ENCODE measurements around the gene MITF.

MITF gene

DNA sequence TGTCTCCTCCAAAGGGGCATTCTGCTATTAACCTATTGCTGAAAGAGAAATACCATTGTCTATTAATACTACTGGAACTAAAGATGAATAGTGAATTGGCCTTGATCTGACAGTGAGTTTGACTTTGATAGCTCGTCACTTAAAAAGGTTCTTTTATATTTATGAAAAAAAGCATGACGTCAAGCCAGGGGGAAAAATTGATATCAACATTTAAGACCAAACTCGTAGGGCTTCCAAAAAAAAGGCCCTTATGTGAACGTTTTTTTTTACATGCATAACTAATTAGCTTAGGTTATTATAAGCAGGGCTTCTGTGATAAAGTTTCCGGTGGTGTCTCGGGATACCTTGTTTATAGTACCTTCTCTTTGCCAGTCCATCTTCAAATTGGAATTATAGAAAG lies 197.0 kb downstream of the MITF start:
- H3K4me3 ChIP-seq (ENCODE audit: low read depth, low read length, poor library complexity, severe bottlenecking) = no peak overlapping the region
- H3K27ac ChIP-seq (ENCODE audit: low read depth, low read length, poor library complexity, severe bottlenecking) = no peak overlapping the region
- H3K27me3 ChIP-seq (ENCODE audit: insufficient read depth, low read length) = no peaks in the 10 kb centered on the region
- TF ChIP-seq EZH2 (IDR thresholded peaks at IDR 0.05; ENCODE audit: borderline replicate concordance, low read length) = no peak
- TF ChIP-seq, protein P1, sequence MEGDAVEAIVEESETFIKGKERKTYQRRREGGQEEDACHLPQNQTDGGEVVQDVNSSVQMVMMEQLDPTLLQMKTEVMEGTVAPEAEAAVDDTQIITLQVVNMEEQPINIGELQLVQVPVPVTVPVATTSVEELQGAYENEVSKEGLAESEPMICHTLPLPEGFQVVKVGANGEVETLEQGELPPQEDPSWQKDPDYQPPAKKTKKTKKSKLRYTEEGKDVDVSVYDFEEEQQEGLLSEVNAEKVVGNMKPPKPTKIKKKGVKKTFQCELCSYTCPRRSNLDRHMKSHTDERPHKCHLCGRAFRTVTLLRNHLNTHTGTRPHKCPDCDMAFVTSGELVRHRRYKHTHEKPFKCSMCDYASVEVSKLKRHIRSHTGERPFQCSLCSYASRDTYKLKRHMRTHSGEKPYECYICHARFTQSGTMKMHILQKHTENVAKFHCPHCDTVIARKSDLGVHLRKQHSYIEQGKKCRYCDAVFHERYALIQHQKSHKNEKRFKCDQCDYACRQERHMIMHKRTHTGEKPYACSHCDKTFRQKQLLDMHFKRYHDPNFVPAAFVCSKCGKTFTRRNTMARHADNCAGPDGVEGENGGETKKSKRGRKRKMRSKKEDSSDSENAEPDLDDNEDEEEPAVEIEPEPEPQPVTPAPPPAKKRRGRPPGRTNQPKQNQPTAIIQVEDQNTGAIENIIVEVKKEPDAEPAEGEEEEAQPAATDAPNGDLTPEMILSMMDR (IDR thresholded peaks at IDR 0.05; ENCODE audit: low read length) = no peak
- H3K9me2 ChIP-seq (ENCODE audit: low read depth, low read length) = no peaks in the 10 kb centered on the region
- H3K79me2 ChIP-seq (ENCODE audit: insufficient read depth, low read length) = no peaks in the 10 kb centered on the region
- H3F3A ChIP-seq (ENCODE audit: insufficient read depth, low read length) = no peaks in the 10 kb centered on the region
- no peaks in the 10 kb centered on the region for H4K20me1 ChIP-seq (ENCODE audit: insufficient read depth, low read length)
- H3K9me3 ChIP-seq (ENCODE audit: low read length) = no peaks in the 10 kb centered on the region
- no peak overlapping the region for H2AFZ ChIP-seq (ENCODE audit: low read length)
- H3K4me2 ChIP-seq (ENCODE audit: low read length) = no peak overlapping the region
- no peaks in the 10 kb centered on the region for H3K36me3 ChIP-seq (ENCODE audit: insufficient read depth, low read length)
- H3K9ac ChIP-seq (ENCODE audit: low read length) = no peak overlapping the region
- H3K4me1 ChIP-seq (ENCODE audit: insufficient read depth, low read length, severe bottlenecking) = no peaks in the 10 kb centered on the region

DNA sequence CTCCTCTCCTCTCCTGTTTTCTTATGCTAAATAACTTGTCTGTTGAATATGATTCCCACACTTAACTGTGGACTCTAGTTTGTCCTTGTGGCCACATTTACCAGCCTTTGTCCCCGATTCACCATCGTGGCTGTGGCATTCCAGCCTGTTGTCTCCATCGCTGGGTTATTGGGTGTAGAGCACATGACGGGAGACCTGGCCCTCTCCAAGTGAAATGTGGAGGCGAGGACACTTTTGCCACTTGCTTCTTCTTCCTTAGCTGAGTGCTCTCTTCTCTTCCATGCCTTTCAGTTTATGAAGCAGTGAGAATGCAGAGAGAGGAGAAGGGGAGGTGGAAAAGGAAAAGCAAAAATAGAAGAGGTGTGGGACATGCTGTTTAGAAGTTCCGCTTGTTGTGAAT lies 198.8 kb downstream of the MITF start:
- Histone ChIP-seq H4K20me1 (ENCODE audit: insufficient read depth, low read length) (no peaks in the 10 kb centered on the region), H3K4me1 (ENCODE audit: insufficient read depth, low read length, severe bottlenecking) (no peaks in the 10 kb centered on the region), H3K9ac (ENCODE audit: low read length) (no peak overlapping the region), H3K27ac (ENCODE audit: low read depth, low read length, poor library complexity, severe bottlenecking) (no peak overlapping the region), H3K4me2 (ENCODE audit: low read length) (no peak overlapping the region), H3K36me3 (ENCODE audit: insufficient read depth, low read length) (no peaks in the 10 kb centered on the region), H3K9me3 (ENCODE audit: low read length) (no peaks in the 10 kb centered on the region), H3K4me3 (ENCODE audit: low read depth, low read length, poor library complexity, severe bottlenecking) (no peak overlapping the region), H3F3A (ENCODE audit: insufficient read depth, low read length) (no peaks in the 10 kb centered on the region), H2AFZ (ENCODE audit: low read length) (no peak overlapping the region), H3K79me2 (ENCODE audit: insufficient read depth, low read length) (no peaks in the 10 kb centered on the region), H3K9me2 (ENCODE audit: low read depth, low read length) (no peaks in the 10 kb centered on the region), H3K27me3 (ENCODE audit: insufficient read depth, low read length) (no peaks in the 10 kb centered on the region)
- TF ChIP-seq EZH2 (IDR thresholded peaks at IDR 0.05; ENCODE audit: borderline replicate concordance, low read length) = no peak
- TF ChIP-seq, protein P1 (IDR thresholded peaks at IDR 0.05; ENCODE audit: low read length) = no peak

DNA sequence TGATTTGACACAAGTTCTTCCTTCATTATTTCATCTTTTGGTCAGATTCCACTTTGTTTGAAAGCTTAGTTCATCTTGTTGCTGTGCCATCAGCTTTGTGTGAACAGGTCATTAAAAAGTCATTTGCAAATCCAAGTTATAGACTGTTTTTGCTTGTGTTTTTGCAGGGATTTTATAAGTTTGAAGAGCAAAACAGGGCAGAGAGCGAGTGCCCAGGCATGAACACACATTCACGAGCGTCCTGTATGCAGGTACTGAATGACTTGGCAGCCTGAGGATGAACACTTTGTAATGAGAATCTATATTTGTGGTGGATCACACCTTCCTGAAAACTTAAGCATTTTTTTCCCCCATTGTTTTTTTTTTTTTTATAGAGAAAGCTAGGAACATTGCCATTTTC lies 199.7 kb downstream of the MITF start:
- Histone ChIP-seq H3K4me1 (ENCODE audit: insufficient read depth, low read length, severe bottlenecking) (no peaks in the 10 kb centered on the region), H3K27ac (ENCODE audit: low read depth, low read length, poor library complexity, severe bottlenecking) (no peak overlapping the region), H4K20me1 (ENCODE audit: insufficient read depth, low read length) (no peaks in the 10 kb centered on the region), H2AFZ (ENCODE audit: low read length) (no peak overlapping the region), H3K9me2 (ENCODE audit: low read depth, low read length) (no peaks in the 10 kb centered on the region), H3K36me3 (ENCODE audit: insufficient read depth, low read length) (no peaks in the 10 kb centered on the region), H3K27me3 (ENCODE audit: insufficient read depth, low read length) (no peaks in the 10 kb centered on the region), H3K9me3 (ENCODE audit: low read length) (no peaks in the 10 kb centered on the region), H3F3A (ENCODE audit: insufficient read depth, low read length) (no peaks in the 10 kb centered on the region), H3K4me3 (ENCODE audit: low read depth, low read length, poor library complexity, severe bottlenecking) (no peak overlapping the region), H3K79me2 (ENCODE audit: insufficient read depth, low read length) (no peaks in the 10 kb centered on the region), H3K4me2 (ENCODE audit: low read length) (no peak overlapping the region), H3K9ac (ENCODE audit: low read length) (no peak overlapping the region)
- TF ChIP-seq, protein P1 (IDR thresholded peaks at IDR 0.05; ENCODE audit: low read length) = no peak
- no peak for TF ChIP-seq EZH2 (IDR thresholded peaks at IDR 0.05; ENCODE audit: borderline replicate concordance, low read length)

Measured in OCI-LY1 (cell line).